Ascending aorta (tissue), 2 donors: ENCODE measurements around the gene CKB. TPM values are rescaled to one million over a fixed set of nuclear protein-coding genes. Genes with fewer than 3 reads are reported as not detected.

Source experiments
- DNase-seq, 2 donors: peaks; one replicate each; pipeline ENCODE4 v3.0.0-alpha.2; 2019; ENCODE audit warnings: low spot score in 2 of 2
- H3K27ac ChIP-seq, 2 donors: fragments of 200-600 bp; sonication (generic); one replicate each; pipeline ENCODE4 v1.5.1; 2016 to 2017; ENCODE audit warnings: mild to moderate bottlenecking in 1 of 2
- H3K27me3 ChIP-seq: fragments of 200-600 bp; sonication (generic); one replicate; pipeline ENCODE4 v1.5.1; 2017
- H3K36me3 ChIP-seq, 2 donors: fragments of 200-600 bp; sonication (generic); one replicate each; pipeline ENCODE4 v1.5.1; 2016
- H3K4me1 ChIP-seq, 2 donors: fragments of 200-600 bp; sonication (generic); one replicate each; pipeline ENCODE4 v1.5.1; 2016 to 2017; ENCODE audit warnings: mild to moderate bottlenecking in 1 of 2
- H3K4me3 ChIP-seq, 2 donors: fragments of 200-600 bp; sonication (generic); one replicate each; pipeline ENCODE4 v1.5.1; 2016 to 2017; ENCODE audit warnings: mild to moderate bottlenecking in 1 of 2
- H3K9me3 ChIP-seq, 2 donors: fragments of 200-600 bp; sonication (generic); one replicate each; pipeline ENCODE4 v1.5.1; 2016
- CTCF ChIP-seq, 3 experiments: fragments of 200-600 bp in 2 of 3; fragments of 450-650 bp in 1 of 3; sonication (generic) in 2 of 3; IDR thresholded peaks; one replicate each; pipeline ENCODE4 v1.5.1; 2016 to 2019; ENCODE audit warnings: antibody characterized with exemption in 3 of 3, mild to moderate bottlenecking in 1 of 3, moderate library complexity in 1 of 3
- intact Hi-C: fragments of 100-400 bp; cut with DNase I; formaldehyde crosslinking; loops from one replicate; pipeline ENCODE4 v1.15.1; 2023
- total RNA-seq: library from RNA; depleted of rRNA; stranded (reverse); fragments of >200 nt; gene quantifications from one replicate; pipeline ENCODE4 v1.1.0, GENCODE V29; 2016

The CKB gene
- total RNA-seq: 144 TPM

GRCh38 chr14:103522649-103523574 is at the start of gene CKB:
Gene CKB, minus strand, starts transcription at chr14:103522830. Its CDS starts 337 bp downstream, at chr14:103522493.
- peak within 1 kb of the TSS; percentile 73 to 75 for H3K4me3 ChIP-seq
- no peak for TF ChIP-seq CTCF (IDR thresholded peaks at IDR 0.05)
- no peaks in the 10 kb centered on the region for H3K36me3 ChIP-seq
- peak within 1 kb of the TSS; percentile 79 to 82 for H3K27ac ChIP-seq
- H3K27me3 ChIP-seq: no peaks in the 10 kb centered on the region
- DNase-seq: peak in 1 of 2 donors; percentile 82
- no peaks in the 10 kb centered on the region for H3K9me3 ChIP-seq
- intact Hi-C loops: no loop called here
- peaks cover 24 to 30% of the 10 kb centered on the region in 2 donors for H3K4me1 ChIP-seq

- peaks cover 0 to 6% of the 10 kb centered on the region in 2 donors for H3K4me1 ChIP-seq
- no peak for TF ChIP-seq CTCF (IDR thresholded peaks at IDR 0.05)
These were observed 46.8 kb upstream of the CKB start for GRCh38 chr14:103569408-103569807.

GRCh38 chr14:103568952-103569351 is 46.3 kb upstream of the CKB start:
- peaks cover 4 to 9% of the 10 kb centered on the region in 2 donors for H3K4me1 ChIP-seq
- DNase-seq: no peak
- no peak overlapping the region for H3K27ac ChIP-seq
- no peak for TF ChIP-seq CTCF (IDR thresholded peaks at IDR 0.05)
- H3K36me3 ChIP-seq: peaks cover 11 to 12% of the 10 kb centered on the region in 2 donors
- intact Hi-C loops: no loop called here
- no peaks in the 10 kb centered on the region for H3K9me3 ChIP-seq
- no peaks in the 10 kb centered on the region for H3K27me3 ChIP-seq
- no peak overlapping the region for H3K4me3 ChIP-seq

More at GRCh38 chr14:103569408-103569807, 46.8 kb upstream of the CKB start:
- Histone ChIP-seq H3K27ac (no peak overlapping the region), H3K9me3 (no peaks in the 10 kb centered on the region), H3K4me3 (no peak overlapping the region), H3K27me3 (no peaks in the 10 kb centered on the region), H3K36me3 (peaks cover 13 to 14% of the 10 kb centered on the region in 2 donors)
- intact Hi-C loops: no loop called here
- no peak for DNase-seq

- no peak for TF ChIP-seq CTCF (IDR thresholded peaks at IDR 0.05)
- no peak overlapping the region for H3K27ac ChIP-seq
- H3K9me3 ChIP-seq: no peaks in the 10 kb centered on the region
- H3K36me3 ChIP-seq: peaks cover 12 to 15% of the 10 kb centered on the region in 2 donors
- H3K4me3 ChIP-seq: peak overlapping the region; percentile 81 to 90
- no peak for DNase-seq
- no peaks in the 10 kb centered on the region for H3K27me3 ChIP-seq
- intact Hi-C loops: loop anchor here (2.0 to 5.0 kb wide), 2 partner anchors 65 to 153 kb away; partner anchors contain the start of genes KLC1, XRCC3 and ZFYVE21
- H3K4me1 ChIP-seq: peaks cover 16 to 37% of the 10 kb centered on the region in 2 donors
These were observed 41.3 kb upstream of the CKB start for GRCh38 chr14:103563844-103564505.

GRCh38 chr14:103563226-103563620 is 40.6 kb upstream of the CKB start:
- Histone ChIP-seq H3K27me3 (no peaks in the 10 kb centered on the region), H3K36me3 (peaks cover 18 to 19% of the 10 kb centered on the region in 2 donors), H3K27ac (peak overlapping the region; percentile 93 to 96), H3K4me1 (peaks cover 16 to 42% of the 10 kb centered on the region in 2 donors), H3K9me3 (no peaks in the 10 kb centered on the region), H3K4me3 (peak overlapping the region; percentile 81 to 90)
- intact Hi-C loops: loop anchor here (2.0 to 5.0 kb wide), 2 partner anchors 66 to 154 kb away; partner anchors contain the start of genes KLC1, XRCC3 and ZFYVE21
- no peak for TF ChIP-seq CTCF (IDR thresholded peaks at IDR 0.05)
- no peak for DNase-seq
